HG02884 (cell line): Measurements from ENCODE around the gene TMEM151B.

ENCODE experiments used
- ATAC-seq: cut with Tn5 transposase; IDR thresholded peaks from one replicate; pipeline ENCODE4 v1.9.1; 2021; ENCODE audit warnings: mild to moderate bottlenecking, moderate library complexity; ENCODE audit not compliant: unreplicated experiment

Gene TMEM151B

DNA sequence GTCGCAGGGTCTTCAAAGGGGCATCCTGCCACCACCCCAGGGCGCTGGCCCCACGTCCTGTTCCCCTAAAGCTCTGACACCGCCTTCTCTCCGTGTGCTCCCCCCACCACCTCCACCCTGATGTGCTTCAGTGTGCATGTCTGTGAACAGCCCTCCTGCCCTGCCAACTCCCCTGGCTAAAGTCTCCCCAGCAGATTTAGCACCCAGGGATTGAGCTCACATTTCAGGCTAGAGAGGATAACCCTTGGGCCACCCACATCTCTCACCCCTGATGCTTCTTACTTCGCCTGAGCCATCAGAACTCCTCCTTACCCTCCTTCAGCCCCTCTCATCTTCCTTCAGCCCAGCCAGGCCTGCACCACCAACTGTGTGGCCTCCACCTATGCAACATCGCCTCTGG lies 7.5 kb downstream of the TMEM151B start:
- no peak for ATAC-seq

DNA sequence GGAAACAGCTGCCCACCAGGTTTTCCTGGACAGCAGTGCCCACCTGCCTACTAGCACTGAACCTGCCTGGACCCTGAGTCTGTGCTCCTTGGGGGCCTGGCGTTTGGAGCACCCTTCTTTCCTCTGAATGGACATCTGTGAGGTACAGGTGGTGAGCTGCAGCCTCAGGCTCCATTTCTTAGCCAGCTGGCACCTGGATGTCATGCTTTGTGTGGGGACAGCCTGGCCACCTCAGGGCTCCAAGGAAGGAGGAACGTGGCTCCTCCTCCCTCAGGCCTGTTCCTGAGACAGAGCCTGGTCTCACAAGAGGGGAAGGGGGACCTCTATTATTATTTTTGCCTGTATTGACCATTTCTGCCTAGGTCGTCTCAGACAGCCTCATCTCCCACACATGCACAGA lies 8.1 kb downstream of the TMEM151B start:
- no peak for ATAC-seq

DNA sequence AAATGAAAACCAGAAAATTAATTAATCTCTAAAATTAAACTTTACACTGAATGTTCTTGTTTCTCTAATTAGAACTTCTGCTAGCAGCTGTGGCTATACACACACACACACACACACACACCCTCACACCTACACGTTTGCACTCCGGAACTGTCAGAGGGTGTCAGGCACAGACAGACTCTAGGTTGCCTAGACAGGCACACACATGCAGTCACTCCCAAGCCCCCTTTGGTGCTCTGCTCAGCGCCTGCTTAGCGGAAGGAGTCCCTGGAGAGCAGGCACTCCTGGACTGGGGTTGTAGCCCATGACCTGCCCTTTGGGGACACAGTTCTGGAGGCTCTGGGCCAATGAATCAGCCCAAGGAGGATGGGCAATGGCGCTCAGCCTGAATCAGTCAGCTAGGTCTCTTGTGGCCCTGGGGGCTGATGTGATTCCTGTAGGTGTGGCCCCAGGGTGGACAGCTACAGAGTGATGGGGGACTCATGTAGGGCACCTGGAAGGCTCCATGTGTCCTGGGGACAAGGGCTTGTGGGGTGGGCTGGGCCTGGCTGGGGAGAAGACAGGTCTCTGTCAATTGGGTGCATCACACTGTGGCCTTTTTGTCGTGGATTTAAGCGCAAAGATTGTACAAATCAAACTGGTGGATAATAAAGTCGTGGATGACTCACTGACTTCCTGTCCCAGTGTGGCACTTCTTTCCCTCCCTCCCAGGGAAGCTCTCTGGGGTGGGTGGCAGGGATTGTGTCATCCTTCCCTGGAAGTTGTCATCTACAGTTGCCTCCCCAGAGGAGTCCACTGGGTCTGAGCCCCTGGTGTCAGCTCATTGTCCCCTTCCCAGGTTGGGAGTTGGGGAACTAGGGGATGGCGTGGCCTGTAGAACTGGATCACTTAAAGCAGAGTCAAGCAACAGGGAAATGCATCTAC lies 8.8 kb downstream of the TMEM151B start:
- no peak for ATAC-seq

DNA sequence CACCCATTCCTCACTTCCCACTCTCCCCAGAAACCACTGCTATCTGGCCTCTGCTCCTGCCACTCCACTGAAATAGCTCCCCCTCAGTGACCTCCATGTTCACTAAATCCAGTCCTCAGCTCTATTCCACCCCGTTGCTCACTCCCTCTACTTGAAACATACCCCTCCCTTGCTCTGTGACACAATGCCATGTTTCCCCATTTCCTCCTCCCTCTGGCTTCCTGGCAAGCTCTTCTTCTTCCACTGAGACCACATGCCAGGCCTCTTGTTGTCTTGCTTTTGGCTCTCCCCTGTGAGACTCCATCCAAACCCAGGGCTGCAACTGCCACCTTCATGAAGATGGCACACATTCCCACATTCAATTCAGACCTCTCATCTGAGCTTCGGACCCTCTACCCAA lies 13.9 kb downstream of the TMEM151B start:
- ATAC-seq: no peak

DNA sequence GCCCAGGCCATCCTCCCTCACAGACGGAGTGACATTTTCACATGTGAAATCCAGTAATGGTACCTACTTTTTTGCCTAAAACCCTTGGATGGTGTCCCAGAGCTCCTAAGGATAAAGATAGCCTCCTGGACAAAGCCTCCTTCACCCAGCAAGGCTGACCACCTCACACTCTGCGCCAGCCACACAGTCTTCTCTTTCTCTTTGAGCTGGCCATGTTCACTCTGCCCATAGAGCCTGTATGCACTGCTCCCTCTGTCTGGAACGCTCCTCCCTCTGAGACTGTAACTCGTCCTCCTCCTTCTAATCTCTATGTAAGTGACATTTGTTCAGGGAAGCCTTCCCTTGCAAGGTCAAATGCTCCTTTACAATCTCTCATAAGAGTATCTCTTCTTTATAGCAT lies 14.6 kb downstream of the TMEM151B start:
- ATAC-seq: no peak

DNA sequence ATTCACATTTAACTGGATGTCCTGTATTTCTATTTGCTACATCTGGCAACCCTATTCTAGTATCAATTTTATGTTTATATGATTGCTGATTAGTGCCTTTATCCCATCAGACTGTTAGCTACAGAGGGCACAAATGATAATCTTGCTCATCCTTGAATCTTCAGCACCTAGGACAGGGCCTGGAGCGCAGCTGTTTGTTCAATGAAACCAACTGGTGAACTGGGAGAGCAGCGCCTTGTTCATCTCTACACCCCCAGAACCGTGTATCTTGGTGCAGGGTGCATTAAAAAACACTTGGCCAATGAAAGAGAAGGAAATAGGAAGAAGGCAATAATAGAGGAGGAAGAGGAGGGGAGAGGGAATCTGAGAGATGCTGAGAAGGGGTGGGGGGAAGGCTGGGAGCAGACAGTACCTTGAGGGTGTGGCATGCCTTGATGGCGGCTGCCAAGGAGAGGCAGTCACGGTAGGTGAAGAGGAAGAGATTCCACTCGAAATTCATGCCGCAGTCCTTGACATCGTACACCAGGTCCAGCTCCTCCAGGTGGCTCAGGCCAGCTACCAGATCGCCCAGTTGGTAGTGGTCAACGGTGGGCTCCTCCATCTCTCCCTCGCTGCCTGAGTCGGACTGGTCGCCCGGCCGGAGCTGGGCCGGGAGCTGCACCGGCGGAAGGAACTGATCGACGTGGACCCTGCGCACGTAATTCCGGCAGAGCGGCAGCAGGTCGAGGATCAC lies 15.5 kb downstream of the TMEM151B start:
- no peak for ATAC-seq

DNA sequence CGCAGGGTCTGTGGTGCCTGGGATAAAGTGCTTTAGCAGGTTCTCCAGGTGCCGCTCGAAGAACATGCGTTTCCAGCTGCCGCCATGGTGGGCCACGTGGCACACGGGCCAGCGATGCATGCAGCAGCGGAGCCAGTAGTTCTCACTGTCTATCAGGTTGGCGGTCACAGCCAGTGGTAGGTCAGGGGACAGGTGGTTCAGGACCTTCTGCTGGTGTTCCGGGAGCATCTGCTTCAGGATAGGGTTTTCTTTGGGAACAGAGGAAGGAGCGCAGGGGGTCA lies 16.0 kb downstream of the TMEM151B start:
- no peak for ATAC-seq

DNA sequence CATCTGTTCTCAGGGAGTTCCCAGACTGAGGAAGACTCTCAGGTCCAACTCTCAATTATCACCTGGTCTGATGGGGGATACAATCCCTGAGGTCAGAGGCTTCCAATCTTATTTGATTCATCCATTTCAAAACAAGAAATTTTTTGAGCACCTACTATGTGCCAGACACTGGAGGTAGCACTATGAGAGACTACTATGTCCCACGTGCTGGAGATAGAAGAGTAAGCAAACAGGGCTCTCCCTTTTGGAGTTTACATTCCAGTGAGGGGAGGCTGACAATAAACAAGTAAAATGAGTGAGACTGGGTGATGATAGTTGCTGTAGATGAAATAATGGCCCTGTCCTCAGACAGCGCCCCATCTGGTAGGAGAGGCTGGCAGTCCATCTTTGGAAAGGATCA lies 16.5 kb downstream of the TMEM151B start:
- no peak for ATAC-seq

DNA sequence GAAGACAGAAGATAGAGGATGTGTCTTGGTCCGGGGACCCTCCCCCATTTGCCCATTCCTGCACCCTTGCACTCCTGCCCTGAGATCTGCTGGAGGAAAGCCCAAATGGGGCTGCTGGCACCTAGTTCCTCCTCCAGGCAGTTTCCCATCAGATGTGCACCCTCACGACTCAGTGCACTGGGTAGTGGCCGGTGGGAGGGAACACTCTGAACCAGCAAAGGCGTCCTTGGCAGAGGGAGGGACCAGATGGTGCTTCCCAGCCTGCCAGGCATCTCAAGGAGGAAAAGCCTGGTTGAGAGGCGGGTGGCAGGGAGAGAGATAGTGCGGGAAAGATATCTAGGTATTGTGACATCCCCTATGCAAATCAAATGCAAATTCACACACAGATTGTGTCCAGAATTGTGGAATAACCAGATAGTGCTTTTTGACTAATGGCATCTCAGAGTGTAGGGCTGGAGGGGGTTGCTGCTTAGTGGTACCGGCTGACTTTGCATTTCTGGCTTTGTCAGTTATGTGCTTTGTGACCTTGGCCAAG lies 19.5 kb downstream of the TMEM151B start:
- no peak for ATAC-seq

DNA sequence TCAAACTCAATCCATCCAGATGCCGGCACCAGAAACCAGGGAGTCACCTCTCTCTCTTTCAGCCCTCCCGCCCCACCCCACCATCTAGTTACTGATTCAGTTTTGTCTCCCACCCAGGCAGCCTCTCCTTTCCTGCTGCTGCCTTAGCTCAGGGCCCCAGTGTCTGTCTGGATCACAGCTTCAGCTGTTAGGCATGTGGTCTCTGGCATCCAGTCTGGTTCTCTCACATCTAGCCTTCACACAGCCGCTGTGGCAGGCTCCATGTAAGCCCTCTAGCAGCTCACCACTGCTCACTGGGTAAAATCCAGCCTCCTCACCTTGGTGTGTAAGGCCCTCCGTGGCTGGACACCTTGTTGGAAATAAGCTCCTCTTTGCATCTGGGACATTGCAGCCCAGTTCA lies 21.6 kb downstream of the TMEM151B start:
- ATAC-seq: no peak

DNA sequence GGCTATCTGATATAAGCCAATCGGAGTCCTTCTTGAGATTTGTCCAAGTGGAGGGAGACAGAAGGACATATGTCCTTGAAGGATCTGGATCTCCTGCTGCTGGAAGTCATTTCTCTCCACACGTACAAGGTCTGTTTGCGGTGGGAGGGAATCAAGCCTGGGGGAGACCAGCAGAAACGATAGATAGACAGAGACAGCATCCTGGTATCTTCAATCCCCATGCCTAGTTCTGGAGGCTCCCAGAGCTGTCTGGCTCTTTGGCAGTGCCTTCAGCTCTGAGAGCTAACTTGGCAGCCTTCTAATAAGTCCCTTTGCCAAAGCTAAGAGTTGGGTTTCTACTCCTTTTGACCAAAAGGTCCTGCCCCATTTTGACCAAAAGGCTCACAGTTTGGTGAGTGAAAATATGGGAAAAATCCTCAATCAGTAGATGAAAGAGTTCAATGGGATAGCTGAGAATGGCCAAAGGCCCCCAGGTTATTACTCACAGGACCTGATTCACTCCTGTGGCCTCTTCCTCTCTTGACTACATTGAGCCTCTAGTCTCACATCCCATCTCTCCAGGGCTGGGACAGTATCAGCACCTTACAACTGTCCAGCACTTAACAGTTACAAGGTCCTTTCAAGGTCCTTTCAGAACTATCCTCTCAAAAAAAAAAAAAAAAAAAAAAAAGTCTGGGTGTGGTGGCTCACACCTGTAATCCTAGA lies 22.6 kb downstream of the TMEM151B start:
- ATAC-seq: no peak

DNA sequence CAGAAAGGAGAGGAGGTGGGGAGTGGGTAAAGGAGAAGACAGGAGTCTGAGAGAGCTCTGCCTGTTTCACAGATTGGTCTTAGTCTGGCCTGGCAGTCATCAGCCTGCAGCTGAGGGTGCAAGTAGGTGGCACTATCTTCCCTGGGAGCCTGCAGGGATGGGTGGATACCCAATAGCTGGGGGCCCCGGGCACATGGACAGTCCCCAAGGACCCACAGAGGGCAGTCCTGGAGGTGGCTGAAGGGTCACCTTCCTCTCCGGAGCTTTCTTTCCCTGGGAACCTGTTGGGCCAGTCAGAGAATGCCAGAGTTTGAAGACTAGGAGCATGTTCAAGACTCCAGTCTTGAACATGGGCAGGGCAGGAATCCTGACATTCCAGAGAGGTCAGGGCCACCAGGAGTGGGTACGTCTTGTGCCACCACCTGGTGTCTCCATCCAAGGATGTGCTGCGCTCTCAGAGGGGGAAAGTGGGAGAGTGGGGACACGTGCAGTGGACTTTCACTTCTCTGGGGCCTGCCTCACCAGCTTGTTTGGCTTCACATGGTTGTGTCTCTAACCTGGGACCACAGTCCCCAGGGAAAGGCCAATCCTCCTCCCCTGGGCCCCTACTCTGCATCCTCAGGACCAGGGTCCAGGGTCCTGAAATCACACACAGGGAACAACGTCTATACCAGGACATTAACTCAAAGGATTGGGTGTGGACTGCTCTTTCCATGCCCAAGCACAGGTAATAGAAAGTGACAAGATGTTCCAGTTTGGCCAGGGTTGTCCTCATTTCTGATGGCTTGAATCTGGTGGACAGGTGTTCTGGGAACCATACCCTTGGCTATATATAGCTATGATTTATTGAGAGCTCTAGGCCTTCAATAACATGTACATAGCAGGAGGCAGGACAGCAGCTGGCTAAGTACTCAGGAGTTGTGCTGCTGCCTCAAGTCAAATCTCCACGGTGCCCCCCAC lies 24.9 kb downstream of the TMEM151B start:
- ATAC-seq: no peak

DNA sequence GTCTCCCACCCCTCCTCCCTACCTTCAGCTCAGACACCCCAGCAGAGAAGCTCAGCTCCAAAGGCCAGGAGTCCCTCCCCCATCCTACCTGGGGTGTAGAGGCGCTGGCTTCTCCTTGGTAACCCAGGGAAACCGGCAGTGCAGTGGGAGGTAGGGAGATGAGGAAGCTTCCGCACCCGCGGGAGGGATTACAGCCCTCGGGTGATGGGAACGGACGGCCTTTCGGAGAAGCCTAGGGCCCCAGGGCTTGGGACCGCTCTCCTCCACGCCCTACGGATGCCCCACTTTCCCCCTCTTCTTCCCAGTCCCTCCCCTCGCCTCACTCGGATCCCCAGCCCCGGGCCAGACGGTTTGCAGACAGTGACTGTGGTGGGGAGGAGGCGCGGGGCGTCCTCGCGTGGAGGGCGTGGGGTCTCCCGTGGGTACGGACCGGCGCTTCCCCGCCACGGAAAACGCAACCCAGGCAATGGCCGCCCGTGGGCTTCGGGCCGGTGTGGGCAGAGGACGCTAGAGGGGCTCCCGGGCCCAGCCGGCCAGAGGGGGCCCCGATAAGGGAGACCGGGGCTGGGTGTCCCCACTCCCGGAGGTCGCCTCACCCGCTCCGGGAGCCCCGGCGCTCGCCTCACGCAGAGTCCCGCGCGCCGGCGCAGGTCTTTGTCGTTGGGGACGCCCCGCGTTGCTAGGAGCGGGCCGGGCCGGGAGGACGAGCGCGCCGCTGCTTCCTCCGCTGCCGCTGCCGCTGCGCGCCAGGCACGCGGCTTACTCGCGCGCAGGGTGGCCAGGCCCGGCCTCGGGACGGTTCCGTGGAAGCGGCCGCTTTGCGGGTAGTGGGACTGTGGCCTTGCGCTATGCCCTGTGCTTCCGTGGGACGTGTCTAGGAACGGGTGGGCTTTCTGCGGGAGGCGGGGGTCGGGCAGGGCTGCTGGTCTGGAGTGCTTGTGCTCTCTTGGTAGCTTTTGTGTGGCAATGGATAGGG lies 27.1 kb downstream of the TMEM151B start:
- ATAC-seq: no peak

DNA sequence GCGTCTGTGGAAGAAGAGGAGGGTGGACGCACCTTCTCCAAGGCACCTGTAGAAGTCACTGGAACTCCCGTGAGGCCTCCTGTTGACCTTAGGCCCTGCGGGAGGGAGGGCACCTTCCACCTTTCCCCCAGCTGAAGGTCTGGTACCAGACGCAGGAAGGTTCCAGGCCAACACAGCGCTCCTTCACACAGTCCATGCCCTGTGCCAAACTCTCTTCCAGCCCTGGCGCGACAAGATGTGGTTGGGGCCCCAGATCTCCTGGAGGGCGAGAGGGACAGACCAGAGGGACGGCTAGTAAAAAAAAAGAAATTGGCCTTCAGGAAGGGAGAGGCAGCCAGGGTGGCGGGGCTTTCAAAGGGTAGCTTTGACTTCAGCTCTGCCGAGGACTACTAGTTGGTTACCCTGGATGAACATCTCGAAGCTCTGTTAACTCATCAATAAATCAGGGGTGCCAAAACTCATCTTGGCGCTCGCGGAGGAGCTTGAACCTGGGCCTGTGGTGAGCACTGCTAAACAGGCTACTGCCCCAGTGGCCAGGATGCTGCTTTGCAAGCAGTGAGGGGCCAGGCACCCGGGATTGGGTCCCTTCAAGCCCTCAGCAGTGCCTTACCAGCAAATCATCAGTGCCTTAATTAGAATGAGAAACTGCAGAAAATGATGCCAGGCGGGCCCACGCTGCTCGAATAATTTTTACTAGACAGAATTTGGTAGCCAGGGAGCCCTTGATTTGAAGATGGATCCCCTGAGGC lies 28.0 kb downstream of the TMEM151B start:
- ATAC-seq: no peak

DNA sequence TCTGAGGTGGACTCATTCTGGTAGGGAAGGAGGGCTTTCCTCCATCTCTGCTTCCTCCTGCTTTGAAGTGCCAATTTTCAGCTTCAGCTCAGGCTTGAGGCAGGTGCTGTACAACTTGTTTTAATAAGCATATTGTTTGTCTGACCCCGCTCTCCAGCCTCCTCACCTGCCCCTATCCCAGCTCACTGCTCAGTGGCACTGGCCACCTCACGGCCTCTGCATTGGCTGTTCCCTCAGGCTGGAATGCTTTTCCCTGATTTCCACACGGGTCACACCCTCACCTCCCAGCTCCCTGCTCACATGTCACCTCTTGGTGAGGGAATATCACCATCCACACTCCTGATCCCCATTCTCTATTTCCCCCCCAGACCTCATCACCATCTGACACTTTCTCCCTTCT lies 28.6 kb downstream of the TMEM151B start:
- ATAC-seq: no peak

DNA sequence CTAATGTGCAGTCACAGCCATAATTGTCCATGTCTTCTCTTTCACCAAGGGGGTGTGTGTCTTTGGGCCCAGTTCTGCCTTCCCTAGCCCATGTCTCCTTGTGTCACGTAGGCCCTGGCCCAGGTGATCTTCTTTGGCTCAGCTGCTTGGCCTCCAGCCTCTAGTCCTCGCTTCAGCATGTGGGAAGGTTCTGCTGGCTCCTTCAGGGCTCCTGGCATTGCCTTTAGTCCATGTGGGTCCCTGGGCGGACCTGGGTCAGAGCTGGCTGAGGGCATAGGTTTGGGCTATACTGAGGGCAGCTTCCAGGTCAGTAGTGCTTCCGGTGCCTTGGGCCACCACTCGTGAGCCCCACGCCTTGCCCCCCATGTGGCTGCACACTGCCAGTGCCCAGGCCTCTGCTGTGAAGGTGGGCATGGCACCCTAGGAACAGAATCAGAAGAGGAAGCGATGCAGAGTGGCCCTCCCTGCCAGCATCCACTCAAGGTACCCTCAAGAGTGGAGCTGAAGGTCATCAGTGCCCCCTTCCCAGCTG lies 30.1 kb downstream of the TMEM151B start:
- ATAC-seq: no peak

DNA sequence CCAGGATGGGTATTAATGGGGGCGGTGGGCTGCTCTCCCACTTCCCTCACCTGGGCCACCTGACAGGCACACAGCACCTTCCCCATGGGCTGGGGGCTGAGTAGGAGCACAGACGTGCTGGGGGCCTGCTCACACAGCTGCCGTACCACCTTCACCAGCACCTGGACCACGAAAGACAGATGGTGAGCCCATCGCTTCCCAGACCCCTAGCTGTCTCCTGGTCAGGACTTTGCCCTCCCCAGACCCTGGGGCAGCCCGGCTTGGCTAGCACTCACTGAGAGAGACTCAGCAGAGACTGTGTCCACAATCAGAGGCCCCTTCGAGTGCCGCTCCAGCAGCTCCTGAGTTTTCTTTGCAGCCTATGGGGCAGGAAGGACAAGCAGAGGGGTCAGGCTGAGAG lies 30.9 kb downstream of the TMEM151B start:
- no peak for ATAC-seq
